Measurements from ENCODE around the gene SPDL1. TPM values are rescaled to one million over a fixed set of nuclear protein-coding genes. Genes with fewer than 3 reads are reported as not detected.

SPDL1 gene
- total RNA-seq, 2 donors from 2014 or later = 5.5 to 6.0 TPM

GRCh38 chr5:169646856-169647255 is 63.3 kb downstream of the SPDL1 start:
- Mint-ChIP-seq H3K27ac (peak overlapping the region; percentile 98), H3K27me3 (no peaks in the 10 kb centered on the region), H3K4me1 (peaks cover 80% of the 10 kb centered on the region), H3K4me3 (no peak overlapping the region), H3K36me3 (ENCODE audit: low read depth) (peaks cover 3% of the 10 kb centered on the region)
- H3K9me3 ChIP-seq (ENCODE audit: control insufficient read depth, low read length, poor library complexity, severe bottlenecking) = no peaks in the 10 kb centered on the region
- no peak for ATAC-seq
- DNase-seq = no peak

- Mint-ChIP-seq H3K36me3 (ENCODE audit: low read depth) (peaks cover 6% of the 10 kb centered on the region), H3K4me3 (peak overlapping the region; percentile 70), H3K4me1 (peaks cover 82% of the 10 kb centered on the region), H3K27ac (peak overlapping the region; percentile 98), H3K27me3 (no peaks in the 10 kb centered on the region)
- H3K9me3 ChIP-seq (ENCODE audit: control insufficient read depth, low read length, poor library complexity, severe bottlenecking) = no peaks in the 10 kb centered on the region
- ATAC-seq (no peak), DNase-seq (no peak)
These were observed 64.0 kb downstream of the SPDL1 start for GRCh38 chr5:169647566-169647965.

DNA sequence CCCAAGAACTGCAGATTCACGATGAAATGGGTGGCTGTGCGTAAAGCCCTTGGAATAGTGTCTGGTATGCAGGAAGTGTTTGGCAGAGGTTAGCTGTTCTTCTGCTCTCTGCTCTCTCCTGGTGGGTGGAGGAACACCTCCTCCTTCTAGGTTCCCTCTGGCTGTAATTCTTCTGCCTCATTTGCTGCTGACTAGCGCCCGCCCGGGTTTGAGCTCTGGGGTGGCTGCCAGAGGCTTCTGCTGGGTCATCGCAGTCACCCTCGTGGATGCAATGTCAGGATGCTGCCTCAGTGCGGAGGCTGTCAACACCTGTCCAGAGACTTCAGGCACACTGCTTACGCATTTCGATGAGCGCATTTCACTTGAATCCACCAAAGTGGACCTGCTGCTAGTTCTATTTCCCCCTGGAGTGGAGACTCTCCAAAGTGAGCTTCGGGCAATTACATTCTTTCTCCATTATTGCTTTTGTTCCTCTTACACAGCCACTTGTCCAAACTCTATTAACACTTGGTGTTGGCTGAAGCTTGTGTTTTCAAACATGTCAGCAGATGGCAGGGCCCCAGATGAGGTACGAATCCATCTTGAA is 65.2 kb downstream of the SPDL1 start:
- Mint-ChIP-seq H3K27ac (peak overlapping the region; percentile 98), H3K4me3 (peak overlapping the region; percentile 86), H3K27me3 (no peaks in the 10 kb centered on the region), H3K4me1 (peaks cover 84% of the 10 kb centered on the region), H3K36me3 (ENCODE audit: low read depth) (peaks cover 8% of the 10 kb centered on the region)
- no peaks in the 10 kb centered on the region for H3K9me3 ChIP-seq (ENCODE audit: control insufficient read depth, low read length, poor library complexity, severe bottlenecking)
- DNase-seq (no peak), ATAC-seq (no peak)

DNA sequence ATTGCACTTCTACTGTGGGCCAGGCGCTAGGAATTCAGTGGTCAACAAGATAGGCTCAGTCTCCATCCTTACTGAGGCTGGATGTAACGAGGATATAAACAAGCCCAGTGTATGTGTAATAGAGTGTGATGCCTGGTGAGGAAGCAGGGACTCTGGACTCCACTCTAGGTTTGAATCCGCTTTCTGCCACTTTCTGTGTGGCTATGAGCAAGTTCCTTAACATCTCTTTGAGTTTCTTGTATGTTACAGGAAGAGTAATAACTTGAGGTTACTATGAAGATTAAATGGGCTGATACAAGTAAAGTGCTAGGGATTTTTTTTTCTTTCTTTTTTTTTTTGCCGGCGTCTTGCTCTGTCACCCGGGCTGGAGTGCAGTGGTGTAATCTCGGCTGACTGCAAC is 65.9 kb downstream of the SPDL1 start:
- H3K4me3 Mint-ChIP-seq = peak overlapping the region; percentile 86
- DNase-seq (no peak), ATAC-seq (peak; percentile 72)
- no peaks in the 10 kb centered on the region for H3K9me3 ChIP-seq (ENCODE audit: control insufficient read depth, low read length, poor library complexity, severe bottlenecking)
- H3K36me3 Mint-ChIP-seq (ENCODE audit: low read depth) = peaks cover 5% of the 10 kb centered on the region
- no peaks in the 10 kb centered on the region for H3K27me3 Mint-ChIP-seq
- H3K4me1 Mint-ChIP-seq = peaks cover 83% of the 10 kb centered on the region
- H3K27ac Mint-ChIP-seq = peak overlapping the region; percentile 98

GRCh38 chr5:169650701-169651331 is 67.2 kb downstream of the SPDL1 start:
- ATAC-seq = peak; percentile 62
- Mint-ChIP-seq H3K4me1 (peaks cover 85% of the 10 kb centered on the region), H3K27ac (peak overlapping the region; percentile 98), H3K4me3 (peak overlapping the region; percentile 86), H3K27me3 (no peaks in the 10 kb centered on the region), H3K36me3 (ENCODE audit: low read depth) (peaks cover 5% of the 10 kb centered on the region)
- H3K9me3 ChIP-seq (ENCODE audit: control insufficient read depth, low read length, poor library complexity, severe bottlenecking) = no peaks in the 10 kb centered on the region
- DNase-seq = no peak

- Mint-ChIP-seq H3K27me3 (no peaks in the 10 kb centered on the region), H3K36me3 (ENCODE audit: low read depth) (peaks cover 7% of the 10 kb centered on the region), H3K4me1 (peaks cover 80% of the 10 kb centered on the region), H3K4me3 (peak overlapping the region; percentile 86), H3K27ac (peak overlapping the region; percentile 98)
- no peaks in the 10 kb centered on the region for H3K9me3 ChIP-seq (ENCODE audit: control insufficient read depth, low read length, poor library complexity, severe bottlenecking)
- ATAC-seq (no peak), DNase-seq (no peak)
These were observed 68.0 kb downstream of the SPDL1 start for GRCh38 chr5:169651526-169651925.

DNA sequence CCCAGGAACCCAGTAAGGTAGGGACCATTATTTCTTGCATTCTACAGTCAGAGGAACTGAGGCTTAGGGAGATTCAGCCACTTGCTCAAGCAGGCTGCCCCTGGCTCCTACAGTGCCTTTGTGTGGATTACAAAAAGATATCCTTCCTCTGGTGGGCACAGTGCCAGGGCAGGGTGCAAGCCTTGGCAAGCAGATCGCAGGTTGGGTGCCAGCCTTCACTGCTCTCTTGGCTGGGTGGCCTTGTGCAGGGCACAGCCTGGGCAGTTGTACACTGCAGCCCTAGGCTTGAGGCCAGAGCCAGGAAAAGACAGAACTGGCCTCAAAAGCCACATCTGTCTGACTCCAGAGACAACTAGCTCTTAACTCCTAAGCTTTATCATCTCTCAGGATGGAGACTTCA is 68.5 kb downstream of the SPDL1 start:
- Mint-ChIP-seq H3K4me3 (peak overlapping the region; percentile 52), H3K27me3 (no peaks in the 10 kb centered on the region), H3K27ac (peak overlapping the region; percentile 98), H3K4me1 (peaks cover 78% of the 10 kb centered on the region), H3K36me3 (ENCODE audit: low read depth) (peaks cover 7% of the 10 kb centered on the region)
- ATAC-seq = no peak
- no peaks in the 10 kb centered on the region for H3K9me3 ChIP-seq (ENCODE audit: control insufficient read depth, low read length, poor library complexity, severe bottlenecking)
- no peak for DNase-seq

GRCh38 chr5:169653091-169653490 is 69.5 kb downstream of the SPDL1 start:
- ATAC-seq (no peak), DNase-seq (no peak)
- Mint-ChIP-seq H3K27ac (peak overlapping the region; percentile 98), H3K27me3 (no peaks in the 10 kb centered on the region), H3K4me1 (peaks cover 74% of the 10 kb centered on the region), H3K36me3 (ENCODE audit: low read depth) (peaks cover 7% of the 10 kb centered on the region), H3K4me3 (no peak overlapping the region)
- no peaks in the 10 kb centered on the region for H3K9me3 ChIP-seq (ENCODE audit: control insufficient read depth, low read length, poor library complexity, severe bottlenecking)

Other genes with a start within 250 kb of the SPDL1 start
- 100 to 1,000 TPM; 249 to 284 TPM for gene DOCK2, start 53.5 kb downstream of the SPDL1 start, total RNA-seq